ENCODE results near the gene MDFIC.

The MDFIC gene

GRCh38 chr7:115019882-115020605 is 98.2 kb downstream of the MDFIC start:
- Histone ChIP-seq H3K36me3 (ENCODE audit: insufficient read depth, low read length) (peaks cover 28% of the 10 kb centered on the region), H3K4me2 (ENCODE audit: insufficient read depth, low read length) (no peak overlapping the region), H3K27ac (ENCODE audit: low read length) (no peak overlapping the region), H3K9ac (ENCODE audit: low read depth, low read length) (no peak overlapping the region), H3K79me2 (ENCODE audit: insufficient read depth, low read length) (peaks cover 3% of the 10 kb centered on the region; the same call in 1 of the 2 replicates), H3K27me3 (ENCODE audit: insufficient read depth, low read length, poor library complexity) (no peaks in the 10 kb centered on the region), H3K4me3 (ENCODE audit: low read depth in 1 of 2, low read length in 2 of 2) (no peak overlapping the region), H3K9me3 (ENCODE audit: insufficient read depth, low read length, severe bottlenecking) (no peaks in the 10 kb centered on the region), H2AFZ (ENCODE audit: low read depth, low read length) (no peak overlapping the region), H4K20me1 (ENCODE audit: insufficient read depth, low read length) (no peaks in the 10 kb centered on the region), H3K4me1 (ENCODE audit: insufficient read depth, low read length) (peaks cover 15% of the 10 kb centered on the region)
- ATAC-seq (ENCODE audit: insufficient read depth, low read depth) (peak; percentile 49; the same call in 2 of the 3 replicates), DNase-seq (no peak)
- no peak for TF ChIP-seq EZH2 (IDR thresholded peaks at IDR 0.05; ENCODE audit: borderline replicate concordance, low read depth, low read length, severe bottlenecking)
- no peak for TF ChIP-seq CTCF (IDR thresholded peaks at IDR 0.05; ENCODE audit: borderline replicate concordance, extremely low read depth, low read length, poor library complexity, severe bottlenecking)

- H3K9me3 ChIP-seq (ENCODE audit: insufficient read depth, low read length, severe bottlenecking) = no peaks in the 10 kb centered on the region
These were observed 101.3 kb downstream of the MDFIC start for GRCh38 chr7:115023219-115023618.

GRCh38 chr7:115024276-115024675 is 102.4 kb downstream of the MDFIC start:
- Histone ChIP-seq H4K20me1 (ENCODE audit: insufficient read depth, low read length) (no peaks in the 10 kb centered on the region), H3K4me1 (ENCODE audit: insufficient read depth, low read length) (peaks cover 7% of the 10 kb centered on the region; the same call in 1 of the 2 replicates), H2AFZ (ENCODE audit: low read depth, low read length) (no peak overlapping the region), H3K27me3 (ENCODE audit: insufficient read depth, low read length, poor library complexity) (no peaks in the 10 kb centered on the region), H3K9me3 (ENCODE audit: insufficient read depth, low read length, severe bottlenecking) (no peaks in the 10 kb centered on the region), H3K79me2 (ENCODE audit: insufficient read depth, low read length) (no peaks in the 10 kb centered on the region), H3K4me2 (ENCODE audit: insufficient read depth, low read length) (no peak overlapping the region), H3K4me3 (ENCODE audit: low read depth in 1 of 2, low read length in 2 of 2) (no peak overlapping the region), H3K36me3 (ENCODE audit: insufficient read depth, low read length) (no peaks in the 10 kb centered on the region), H3K27ac (ENCODE audit: low read length) (peak overlapping the region; percentile 18; the same call in 1 of the 2 replicates), H3K9ac (ENCODE audit: low read depth, low read length) (no peak overlapping the region)
- ATAC-seq (ENCODE audit: insufficient read depth, low read depth) (no peak), DNase-seq (no peak)
- no peak for TF ChIP-seq CTCF (IDR thresholded peaks at IDR 0.05; ENCODE audit: borderline replicate concordance, extremely low read depth, low read length, poor library complexity, severe bottlenecking)

More at GRCh38 chr7:115023219-115023618, 101.3 kb downstream of the MDFIC start:
- H3K36me3 ChIP-seq (ENCODE audit: insufficient read depth, low read length) = peaks cover 5% of the 10 kb centered on the region; the same call in 1 of the 2 replicates
- no peak overlapping the region for H3K4me2 ChIP-seq (ENCODE audit: insufficient read depth, low read length)
- DNase-seq = no peak
- no peak overlapping the region for H3K27ac ChIP-seq (ENCODE audit: low read length)
- H3K79me2 ChIP-seq (ENCODE audit: insufficient read depth, low read length) = no peaks in the 10 kb centered on the region
- no peaks in the 10 kb centered on the region for H4K20me1 ChIP-seq (ENCODE audit: insufficient read depth, low read length)
- H3K9ac ChIP-seq (ENCODE audit: low read depth, low read length) = no peak overlapping the region
- H2AFZ ChIP-seq (ENCODE audit: low read depth, low read length) = no peak overlapping the region
- H3K27me3 ChIP-seq (ENCODE audit: insufficient read depth, low read length, poor library complexity) = no peaks in the 10 kb centered on the region
- TF ChIP-seq EZH2 (IDR thresholded peaks at IDR 0.05; ENCODE audit: borderline replicate concordance, low read depth, low read length, severe bottlenecking) (no peak), CTCF (IDR thresholded peaks at IDR 0.05; ENCODE audit: borderline replicate concordance, extremely low read depth, low read length, poor library complexity, severe bottlenecking) (no peak)
- peaks cover 7% of the 10 kb centered on the region; the same call in 1 of the 2 replicates for H3K4me1 ChIP-seq (ENCODE audit: insufficient read depth, low read length)
- no peak for ATAC-seq (ENCODE audit: insufficient read depth, low read depth)
- no peak overlapping the region for H3K4me3 ChIP-seq (ENCODE audit: low read depth in 1 of 2, low read length in 2 of 2)

All from DND-41 (cell line).